Heart left ventricle (tissue), 16 donors: ENCODE measurements around the gene IREB2. TPM values are rescaled to one million over a fixed set of nuclear protein-coding genes. Genes with fewer than 3 reads are reported as not detected.

ENCODE experiments used
- ATAC-seq, 4 donors: fragments of 200-7000 bp; cut with Tn5 transposase; one replicate each; pipeline ENCODE4 v1.9.1; 2020 to 2022; ENCODE audit warnings: moderate library complexity in 4 of 4, mild to moderate bottlenecking in 3 of 4, moderate number of reproducible peaks in 1 of 4
- DNase-seq, 5 donors: peaks; one replicate each; pipeline ENCODE4 v3.0.0-alpha.2; 2020
- H3K27ac ChIP-seq, 12 donors: fragments of 200-600 bp; sonication (generic) in 4 of 12; one replicate each; pipeline versions ENCODE4 v1.5.0 to v1.8.0; 2016 to 2022; ENCODE audit warnings: mild to moderate bottlenecking in 2 of 12
- H3K27me3 ChIP-seq, 9 donors: fragments of 200-600 bp; sonication (generic) in 2 of 9; one replicate each; pipeline versions ENCODE4 v1.5.1 to v1.8.0; 2016 to 2022; ENCODE audit warnings: mild to moderate bottlenecking in 3 of 9
- H3K36me3 ChIP-seq, 9 donors: fragments of 200-600 bp; sonication (generic) in 2 of 9; one replicate each; pipeline versions ENCODE4 v1.5.0 to v1.8.0; 2018 to 2022; ENCODE audit warnings: mild to moderate bottlenecking in 2 of 9
- H3K4me1 ChIP-seq, 12 donors: fragments of 200-600 bp; sonication (generic) in 4 of 12; one replicate each; pipeline versions ENCODE4 v1.5.0 to v1.8.0; 2016 to 2022; ENCODE audit warnings: mild to moderate bottlenecking in 3 of 12
- H3K4me3 ChIP-seq, 12 donors: fragments of 200-600 bp; sonication (generic) in 4 of 12; one replicate each; pipeline versions ENCODE4 v1.5.0 to v1.8.0; 2017 to 2022; ENCODE audit warnings: mild to moderate bottlenecking in 9 of 12, moderate library complexity in 4 of 12
- H3K9me3 ChIP-seq, 12 donors: fragments of 200-600 bp; sonication (generic) in 4 of 12; one replicate each; pipeline versions ENCODE4 v1.5.0 to v1.8.0; 2016 to 2022; ENCODE audit warnings: mild to moderate bottlenecking in 1 of 12
- CTCF ChIP-seq, 12 donors: fragments of 200-600 bp; sonication (generic) in 4 of 12; IDR thresholded peaks; one replicate each; pipeline versions ENCODE4 v1.5.0 to v1.8.0; 2018 to 2022; ENCODE audit warnings: antibody characterized with exemption in 12 of 12, mild to moderate bottlenecking in 5 of 12
- POLR2A ChIP-seq, 2 donors: fragments of 450-650 bp; IDR thresholded peaks; one replicate each; pipeline ENCODE4 v1.6.1; 2017; ENCODE audit warnings: antibody characterized with exemption in 2 of 2, mild to moderate bottlenecking in 2 of 2, moderate library complexity in 2 of 2
- WGBS, 4 donors: extraction: QIAGEN DNeasy Blood & Tissue Kit in 2 of 4; methylation state at CpG; one replicate each; pipeline versions ENCODE4 v1.1.5 to v1.1.7; 2013 to 2018; 5-methylcytosine and 5-hydroxymethylcytosine counted together
- intact Hi-C, 10 donors: fragments of 100-400 bp; cut with DNase I; formaldehyde crosslinking; loops; one replicate each; pipeline versions ENCODE4 v1.11.1 to v1.14.2; 2022
- long read RNA-seq, 3 donors: library from polyadenylated mRNA; unstranded; transcript quantifications; one replicate each; pipeline ENCODE4 v2.0.0, GENCODE V29; 2020 to 2021
- polyA plus RNA-seq, 2 donors: library from polyadenylated mRNA; stranded (reverse); fragments of 200-250 nt; gene quantifications; one replicate each; pipeline ENCODE4 v1.2.3, GENCODE V29; 2013
- total RNA-seq, 9 donors: library from RNA; depleted of rRNA in 2 of 9; stranded (reverse); fragments of >200 nt in 2 of 9; fragmentation: NEBNext Ultra II Directional in 3 of 9; extraction: Animal tissue kit (Norgen Biotek cat#: 25700) in 3 of 9; gene quantifications; one replicate each; pipeline versions ENCODE4 v1.1.0 to v1.2.4, GENCODE V29; 2016 to 2023
- donor health status: ischemic (EF 13 %, LVEDD 7.1; RV severe dilation, severe dysfunction).
- donor health status: healthy with polysubstance abuse.
- donor health status: DM: no; HTN: yes; CAD: no.
- donor health status: DM: no; HTN: no; CAD: no.
- donor health status: ischemic (EF 25% LVEDD 6.9; RV normal size, moderate dysfunction).
- donor health status: ischemic (EF 25% LVEDD 5.7; RV mildly dilated, moderate dysfunction).
- donor health status: healthy.
- donor health status: DM: yes; HTN: yes; CAD: no.
- donor health status: ischemic (EF 35%, LVEDD 5.7; RV mildly dilated, moderate dysfunction).
- donor health status: nonischemic (EF 11% LVEDD 7.7; RV severe dilation, severe dysfunction).
- donor health status: DM: yes; HTN: yes; CAD: no.
- donor health status: PGD.
- donor health status: ischemic (EF 29% LVEDD 5.4; RV normal size, mild dysfunction).
- donor health status: nonischemic (EF 23%, LVEDD 6.1; RV moderate dilation, normal function).

IREB2 gene
- total RNA-seq (10 to 100 TPM; 12.9 to 50.0 (median 30.0) TPM), polyA plus RNA-seq (10 to 100 TPM in 1 of 2 donors, 1 to 10 TPM in 1; 6.3 to 13.3 TPM)
- long read RNA-seq, donor 1, full-length matches to known transcripts, result 10 of 18 reads
- long read RNA-seq, donor 1, partial matches to known transcripts, result 1 of 18 reads
- long read RNA-seq, donor 1, other reads (novel, unspliced or antisense), result 7 of 18 reads
- long read RNA-seq, donor 2, full-length matches to known transcripts, result 9 of 24 reads
- long read RNA-seq, donor 2, partial matches to known transcripts, result 7 of 24 reads
- long read RNA-seq, donor 2, other reads (novel, unspliced or antisense), result 8 of 24 reads
- long read RNA-seq, donor 3, full-length matches to known transcripts, result 4 of 11 reads
- long read RNA-seq, donor 3, partial matches to known transcripts, result 2 of 11 reads
- long read RNA-seq, donor 3, other reads (novel, unspliced or antisense), result 5 of 11 reads

- 0 to 1% (median 0%) methylated on average over 57 to 78 of the region's 78 CpGs for WGBS, 4 donors
- Histone ChIP-seq H3K4me3 (peak within 1 kb of the TSS; percentile 69 to 96 (median 87)), H3K27me3 (no peaks in the 10 kb centered on the region), H3K4me1 (peaks cover 4 to 51% (median 41%) of the 10 kb centered on the region in 12 donors), H3K36me3 (peaks cover 0 to 34% (median 26%) of the 10 kb centered on the region in 9 donors), H3K27ac (peak within 1 kb of the TSS; percentile 86 to 98 (median 96)), H3K9me3 (no peaks in the 10 kb centered on the region)
- intact Hi-C loops, result loop anchor here in 2 of 10 donors (2.0 to 5.0 kb wide), 2 partner anchors 19 to 34 kb away; no protein-coding TSS in a partner anchor
- TF ChIP-seq CTCF (IDR thresholded peaks at IDR 0.05), result peak in 2 of 12 donors; percentile 4 to 18
- peak in 1 of 2 donors; percentile 65 for TF ChIP-seq POLR2A (IDR thresholded peaks at IDR 0.05)
- ATAC-seq (peak; percentile 96 to 98 (median 98)), DNase-seq (peak; percentile 97 to 98 (median 98))
Observed at GRCh38 chr15:78437762-78438618, at the start of gene IREB2. Gene IREB2 (plus strand): TSS chr15:78438216. CDS start chr15:78438338, 122 bp downstream.

- Histone ChIP-seq H3K36me3 (no peaks in the 10 kb centered on the region), H3K9me3 (no peaks in the 10 kb centered on the region), H3K27me3 (peaks cover 0 to 43% (median 19%) of the 10 kb centered on the region in 9 donors), H3K4me1 (no peaks in the 10 kb centered on the region), H3K27ac (no peak overlapping the region), H3K4me3 (no peak overlapping the region)
- no peak for DNase-seq
- intact Hi-C loops, result no loop called here
- ATAC-seq, result no peak
- TF ChIP-seq CTCF (IDR thresholded peaks at IDR 0.05), result no peak
- TF ChIP-seq POLR2A (IDR thresholded peaks at IDR 0.05), result no peak
- WGBS, 4 donors, result 76 to 82% (median 79%) methylated on average over 12 of the region's 12 CpGs
Observed at GRCh38 chr15:78388865-78389264, 49.2 kb upstream of the IREB2 start.

- H3K36me3 ChIP-seq, result no peaks in the 10 kb centered on the region
- no peak overlapping the region for H3K4me3 ChIP-seq
- intact Hi-C loops, result no loop called here
- 59 to 63% (median 61%) methylated on average over 7 of the region's 7 CpGs for WGBS, 4 donors
- no peak for TF ChIP-seq CTCF (IDR thresholded peaks at IDR 0.05)
- no peak for TF ChIP-seq POLR2A (IDR thresholded peaks at IDR 0.05)
- H3K9me3 ChIP-seq, result no peaks in the 10 kb centered on the region
- no peak overlapping the region for H3K27ac ChIP-seq
- no peak for DNase-seq
- no peak for ATAC-seq
- no peaks in the 10 kb centered on the region for H3K4me1 ChIP-seq
- H3K27me3 ChIP-seq, result peaks cover 0 to 43% (median 14%) of the 10 kb centered on the region in 9 donors
Observed at GRCh38 chr15:78389322-78389721, 48.7 kb upstream of the IREB2 start.

- 84 to 93% (median 90%) methylated on average over 2 of the region's 2 CpGs for WGBS, 4 donors
- no peaks in the 10 kb centered on the region for H3K9me3 ChIP-seq
- no peak for TF ChIP-seq CTCF (IDR thresholded peaks at IDR 0.05)
- no peak for TF ChIP-seq POLR2A (IDR thresholded peaks at IDR 0.05)
- peaks cover 0 to 39% (median 14%) of the 10 kb centered on the region in 9 donors for H3K27me3 ChIP-seq
- H3K27ac ChIP-seq, result no peak overlapping the region
- ATAC-seq, result no peak
- no peaks in the 10 kb centered on the region for H3K36me3 ChIP-seq
- H3K4me3 ChIP-seq, result no peak overlapping the region
- no peak for DNase-seq
- intact Hi-C loops, result no loop called here
- no peaks in the 10 kb centered on the region for H3K4me1 ChIP-seq
Observed at GRCh38 chr15:78389738-78390137, 48.3 kb upstream of the IREB2 start.
